ENCODE results near the gene GAREM1. TPM values are rescaled to one million over a fixed set of nuclear protein-coding genes. Genes with fewer than 3 reads are reported as not detected.

The GAREM1 gene
- total RNA-seq, 1 experiment from 2014 or later = 7.0 TPM

- POLR2A ChIA-PET = interaction anchor here (0.5 kb wide), 1 partner anchor 753 kb away, joined by 4 read pairs; no protein-coding TSS in a partner anchor
- Mint-ChIP-seq H3K4me3 (no peak overlapping the region), H3K9me3 (peaks cover 5% of the 10 kb centered on the region), H3K27me3 (ENCODE audit: low read depth) (no peaks in the 10 kb centered on the region), H3K27ac (no peak overlapping the region), H3K4me1 (peaks cover 16% of the 10 kb centered on the region), H3K36me3 (peaks cover 3% of the 10 kb centered on the region; the same call in 1 of the 2 replicates)
- CTCF ChIA-PET = interaction anchor here (0.9 to 2.2 kb wide), 4 partner anchors 16 to 184 kb away, joined by 3 to 9 read pairs (median 5); partner anchors contain the start of gene GAREM1
- TF ChIP-seq RORB (CRISPR knock-in tag; IDR thresholded peaks at IDR 0.05) = no peak
- no peak for TF ChIP-seq ARID4B (CRISPR knock-in tag; IDR thresholded peaks at IDR 0.05; ENCODE audit: borderline replicate concordance)
- no peak for TF ChIP-seq FOXJ3 (CRISPR knock-in tag; IDR thresholded peaks at IDR 0.05; ENCODE audit: borderline replicate concordance)
- no peak for TF ChIP-seq ZNF232 (CRISPR knock-in tag; IDR thresholded peaks at IDR 0.05)
- TF ChIP-seq NR3C1 (CRISPR knock-in tag; conservative IDR thresholded peaks at IDR 0.05; ENCODE audit: low read depth) = no peak
- TF ChIP-seq ZNF423 (CRISPR knock-in tag; IDR thresholded peaks at IDR 0.05) = no peak
- TF ChIP-seq ZNF121 (CRISPR knock-in tag; IDR thresholded peaks at IDR 0.05) = no peak
- TF ChIP-seq CBFB (CRISPR knock-in tag; IDR thresholded peaks at IDR 0.05; ENCODE audit: low read depth) = no peak
- no peak for TF ChIP-seq NR1H2 (CRISPR knock-in tag; IDR thresholded peaks at IDR 0.05)
- TF ChIP-seq NR2C2 (CRISPR knock-in tag; IDR thresholded peaks at IDR 0.05) = no peak
- no peak for TF ChIP-seq ZBTB21 (CRISPR knock-in tag; IDR thresholded peaks at IDR 0.05; ENCODE audit: borderline replicate concordance)
- no peak for TF ChIP-seq FOXP1 (CRISPR knock-in tag; IDR thresholded peaks at IDR 0.05; ENCODE audit: borderline replicate concordance)
- no peak for TF ChIP-seq JUN (CRISPR knock-in tag; IDR thresholded peaks at IDR 0.05)
- no peak for TF ChIP-seq EMX1 (CRISPR knock-in tag; IDR thresholded peaks at IDR 0.05)
- no peak for TF ChIP-seq NFYB (CRISPR knock-in tag; conservative IDR thresholded peaks at IDR 0.05; ENCODE audit: low read depth)
- ATAC-seq (peak; percentile 36), DNase-seq (ENCODE audit: low spot score) (no peak)
Observed at GRCh38 chr18:32287249-32287648, 183.4 kb downstream of the GAREM1 start.

GRCh38 chr18:32286749-32287148 is 183.9 kb downstream of the GAREM1 start:
- Mint-ChIP-seq H3K27me3 (ENCODE audit: low read depth) (no peaks in the 10 kb centered on the region), H3K36me3 (peaks cover 2% of the 10 kb centered on the region; the same call in 1 of the 2 replicates), H3K27ac (no peak overlapping the region; the same call in 1 of the 2 replicates), H3K9me3 (peaks cover 3% of the 10 kb centered on the region), H3K4me3 (no peak overlapping the region), H3K4me1 (peaks cover 21% of the 10 kb centered on the region)
- ATAC-seq = no peak
- POLR2A ChIA-PET = interaction anchor here (0.5 kb wide), 1 partner anchor 752 kb away, joined by 4 read pairs; no protein-coding TSS in a partner anchor
- CTCF ChIA-PET = interaction anchor here (1.4 to 2.2 kb wide), 3 partner anchors 15 to 184 kb away, joined by 4 to 9 read pairs (median 6); partner anchors contain the start of gene GAREM1
- DNase-seq (ENCODE audit: low spot score) = no peak
- TF ChIP-seq PRDM15 (CRISPR knock-in tag; IDR thresholded peaks at IDR 0.05) (no peak), ZNF425 (CRISPR knock-in tag; conservative IDR thresholded peaks at IDR 0.05) (no peak), ZMAT4 (CRISPR knock-in tag; IDR thresholded peaks at IDR 0.05) (no peak), ZNF317 (CRISPR knock-in tag; IDR thresholded peaks at IDR 0.05; ENCODE audit: borderline replicate concordance, low read depth) (no peak), HMGXB4 (CRISPR knock-in tag; IDR thresholded peaks at IDR 0.05) (no peak)
